GM12878 (cell line): ENCODE measurements around the gene RGL1. TPM values are rescaled to one million over a fixed set of nuclear protein-coding genes. Genes with fewer than 3 reads are reported as not detected.
A peak's percentile ranks its signal among the peaks of the same experiment; 100 is the strongest.

Source experiments
- ATAC-seq: fragments of 200-7000 bp; cut with Tn5 transposase; 3 replicates; pipeline ENCODE4 v1.9.1; 2020; ENCODE audit warnings: mild to moderate bottlenecking, moderate library complexity
- BruUV-seq: library from RNA; stranded (reverse); fragments of 400-500 nt; replicated peaks from 2 replicates; lab custom pipeline; 2021; lab: Mats Ljungman, UMichigan
- CTCF ChIA-PET: fragments of 300-600 bp; sonication (Branson Sonifier 250); formaldehyde crosslinking; extraction: SDS; loops from one replicate; lab custom pipeline; 2021; ENCODE audit warnings: inconsistent platforms; lab: Yijun Ruan, JAX
- POLR2A ChIA-PET: fragments of 350-600 bp; formaldehyde crosslinking; extraction: SDS; loops from one replicate; lab custom pipeline; 2021; ENCODE audit warnings: inconsistent platforms; lab: Charles Lee
- RAD21 ChIA-PET: fragments of 300-600 bp; sonication (Branson Sonifier 250); formaldehyde crosslinking; loops from one replicate; lab custom pipeline; 2023; ENCODE audit warnings: antibody characterized with exemption; ENCODE audit not compliant: unreplicated experiment; lab: Charles Lee
- SMC1A ChIA-PET: fragments of 300-600 bp; sonication (Branson Sonifier 250); formaldehyde crosslinking; loops from one replicate; lab custom pipeline; 2023; ENCODE audit not compliant: unreplicated experiment, uncharacterized antibody; lab: Charles Lee
- DNase-seq: peaks from one replicate; pipeline ENCODE4 v3.0.0-alpha.2; 2011; ENCODE audit warnings: low read depth, low spot score
- FAIRE-seq: peaks from 3 replicates; lab custom pipeline; 2011; peaks lifted over from hg19 to GRCh38; lab: Jason Lieb, UNC
- H2AFZ ChIP-seq: 2 replicates; pipeline ENCODE4 v1.6.0; 2011; ENCODE audit warnings: low read depth, low read length, control low read depth; ENCODE audit not compliant: control insufficient read depth
- H3K27ac ChIP-seq: 2 replicates; pipeline ENCODE4 v1.5.1; 2011; ENCODE audit warnings: control low read depth; ENCODE audit not compliant: control insufficient read depth, insufficient read depth
- H3K27me3 ChIP-seq, 2 experiments: replicated peaks in 1 of 2; 2 replicates each; pipeline versions ENCODE4 v1.6.0 to v1.6.1; 2011; ENCODE audit warnings: low read length in 1 of 2; ENCODE audit not compliant: control insufficient read depth in 2 of 2, insufficient read depth in 2 of 2
- H3K36me3 ChIP-seq, 2 experiments: 2 replicates each; pipeline ENCODE4 v1.5.1; 2011; ENCODE audit warnings: low read length in 1 of 2; ENCODE audit not compliant: control insufficient read depth in 2 of 2, insufficient read depth in 2 of 2
- H3K4me1 ChIP-seq: 2 replicates; pipeline ENCODE4 v1.6.1; 2011; ENCODE audit warnings: mild to moderate bottlenecking, low read length, moderate library complexity, mixed read lengths; ENCODE audit not compliant: control insufficient read depth, insufficient read depth
- H3K4me2 ChIP-seq: 2 replicates; pipeline ENCODE4 v1.6.0; 2011; ENCODE audit warnings: control low read depth; ENCODE audit not compliant: control insufficient read depth, insufficient read depth
- H3K4me3 ChIP-seq: fragments of 200-600 bp; sonication (generic); 2 replicates; pipeline ENCODE4 v1.5.1; 2016
- H3K79me2 ChIP-seq: 2 replicates; pipeline ENCODE4 v1.6.0; 2011; ENCODE audit warnings: low read length; ENCODE audit not compliant: control insufficient read depth, insufficient read depth
- H3K9ac ChIP-seq: 2 replicates; pipeline ENCODE4 v1.8.0; 2011; ENCODE audit warnings: low read length, control low read depth, mixed read lengths; ENCODE audit not compliant: control insufficient read depth, insufficient read depth
- H3K9me3 ChIP-seq: replicated peaks from 3 replicates; pipeline ENCODE4 v1.5.1; 2011; ENCODE audit warnings: mild to moderate bottlenecking, low read length; ENCODE audit not compliant: control insufficient read depth, insufficient read depth
- H4K20me1 ChIP-seq: 2 replicates; pipeline ENCODE4 v1.6.0; 2011; ENCODE audit not compliant: control insufficient read depth, insufficient read depth
- ATF3 ChIP-seq: IDR thresholded peaks from 2 replicates; pipeline ENCODE4 v1.6.1; 2011; ENCODE audit warnings: low read depth, mild to moderate bottlenecking, low read length, moderate library complexity, borderline replicate concordance; ENCODE audit errors: extremely low read depth
- CBFB ChIP-seq: IDR thresholded peaks from 2 replicates; pipeline ENCODE4 v1.6.1; 2016; ENCODE audit warnings: antibody characterized with exemption, low read depth
- CBX3 ChIP-seq: fragments of 200-600 bp; sonication (generic); IDR thresholded peaks from 2 replicates; pipeline ENCODE4 v1.6.1; 2016; ENCODE audit warnings: low read depth, borderline replicate concordance
- CHD2 ChIP-seq: IDR thresholded peaks from 2 replicates; pipeline ENCODE4 v1.6.1; 2011; ENCODE audit warnings: low read depth, low read length, improper control_type of control experiment, borderline replicate concordance
- CREB1 ChIP-seq: IDR thresholded peaks from 2 replicates; pipeline ENCODE4 v1.6.1; 2012; ENCODE audit warnings: low read depth, mild to moderate bottlenecking, inconsistent platforms
- ELK1 ChIP-seq: IDR thresholded peaks from 2 replicates; pipeline ENCODE4 v1.6.1; 2012; ENCODE audit warnings: low read depth, low read length, improper control_type of control experiment
- EZH2 ChIP-seq: IDR thresholded peaks from 2 replicates; pipeline ENCODE4 v1.6.1; 2012; ENCODE audit warnings: low read depth, mild to moderate bottlenecking, control low read depth, inconsistent platforms, low read length, borderline replicate concordance; ENCODE audit not compliant: control insufficient read depth
- GABPA ChIP-seq: IDR thresholded peaks from 2 replicates; pipeline ENCODE4 v1.6.1; 2014; ENCODE audit warnings: antibody characterized with exemption, low read depth, mild to moderate bottlenecking, inconsistent platforms
- HDAC6 ChIP-seq: fragments of 200-600 bp; sonication (generic); IDR thresholded peaks from one replicate; pipeline ENCODE4 v1.8.0; 2017; ENCODE audit warnings: antibody characterized with exemption; ENCODE audit not compliant: unreplicated experiment
- IRF4 ChIP-seq: IDR thresholded peaks from 2 replicates; pipeline ENCODE4 v1.6.1; 2011; ENCODE audit warnings: low read depth, low read length
- JUNB ChIP-seq: IDR thresholded peaks from 2 replicates; pipeline ENCODE4 v1.6.1; 2016; ENCODE audit warnings: antibody characterized with exemption, mild to moderate bottlenecking
- KLF5 ChIP-seq: fragments of 450-650 bp; IDR thresholded peaks from 2 replicates; pipeline ENCODE4 v1.6.1; 2014; ENCODE audit warnings: mild to moderate bottlenecking; ENCODE audit not compliant: partially characterized antibody
- MLLT1 ChIP-seq: fragments of 450-650 bp; IDR thresholded peaks from 2 replicates; pipeline ENCODE4 v1.6.1; 2016; ENCODE audit warnings: mild to moderate bottlenecking
- MXI1 ChIP-seq: fragments of 150-350 bp; IDR thresholded peaks from 2 replicates; pipeline ENCODE4 v1.6.1; 2011; ENCODE audit warnings: low read depth, mild to moderate bottlenecking, inconsistent platforms, low read length, improper control_type of control experiment
- MYC ChIP-seq: IDR thresholded peaks from 2 replicates; pipeline ENCODE4 v1.6.1; 2011; ENCODE audit warnings: mild to moderate bottlenecking, low read length, moderate library complexity, inconsistent platforms; ENCODE audit not compliant: insufficient read depth, insufficient replicate concordance, insufficient read length, severe bottlenecking
- NFYB ChIP-seq: IDR thresholded peaks from 2 replicates; pipeline ENCODE4 v1.6.1; 2011; ENCODE audit warnings: low read depth, mild to moderate bottlenecking, low read length, improper control_type of control experiment, moderate library complexity; ENCODE audit not compliant: insufficient read depth
- YY1 ChIP-seq: IDR thresholded peaks from 2 replicates; pipeline ENCODE4 v1.6.1; 2011; ENCODE audit warnings: low read depth, mild to moderate bottlenecking, low read length
- ZNF24 ChIP-seq: fragments of 450-650 bp; IDR thresholded peaks from 2 replicates; pipeline ENCODE4 v1.6.1; 2017; ENCODE audit warnings: antibody characterized with exemption, mild to moderate bottlenecking
- WGBS: methylation state at CpG from one replicate; pipeline ENCODE4 v1.1.6; 2016; ENCODE audit warnings: low lambda C conversion rate; ENCODE audit not compliant: insufficient replicate concordance, insufficient coverage; ENCODE audit errors: missing lambda C conversion rate; 5-methylcytosine and 5-hydroxymethylcytosine counted together
- in situ Hi-C: fragments of 300-500 bp; cut with MboI; formaldehyde crosslinking; loops from 9 replicates; pipeline ENCODE4 v1.14.3; 2018; ENCODE audit warnings: mixed read lengths
- intact Hi-C: fragments of 100-400 bp; cut with micrococcal nuclease; formaldehyde crosslinking; loops from one replicate; pipeline ENCODE4 v1.14.2; 2022; ENCODE audit not compliant: unreplicated experiment
- polyA plus RNA-seq, 11 experiments: library from polyadenylated mRNA; depleted of rRNA in 4 of 11; unstranded in 6 of 11; stranded (reverse) in 5 of 11; fragments of >200 nt; fragmentation: Nextera tagmentation in 4 of 11; fragmentation: Illumina TruSeq in 1 of 11; extraction: Ambion mirVana in 4 of 11; extraction: Trizol in 1 of 11; gene quantifications; 1 replicate in 1 of 11; 2 replicates in 10 of 11; pipeline versions ENCODE4 v1.2.1 to v1.2.3, GENCODE V29; 2011 to 2016; ENCODE audit warnings: inconsistent platforms in 2 of 11, missing spikeins in 2 of 11, low read depth in 1 of 11
- total RNA-seq, 4 experiments: library from RNA; depleted of rRNA in 3 of 4; stranded (reverse); fragments of >200 nt in 3 of 4; fragmentation: Illumina TruSeq in 1 of 4; extraction: Trizol in 1 of 4; gene quantifications; 2 replicates each; pipeline versions ENCODE4 v1.2.1 to v1.2.3, GENCODE V29; 2013 to 2021

RGL1 gene
- total and polyA plus RNA-seq, 10 of the 15 experiments (the other 5 are each of a cell fraction or from before 2014, with no cell fraction given): 8.1 to 25.0 (median 19.0) TPM

- H2AFZ ChIP-seq: peak overlapping the region; percentile 35; the same call in 1 of the 2 replicates
- FAIRE-seq (no peak), ATAC-seq (peak; percentile 87), DNase-seq (peak; percentile 71)
- CTCF ChIA-PET: interaction anchor here (0.6 to 4.0 kb wide), 15 partner anchors 9 to 302 kb away, joined by 3 to 36 read pairs (median 6); partner anchors contain the start of genes APOBEC4 and RGL1
- no peaks in the 10 kb centered on the region for H3K27me3 ChIP-seq
- no TSS peak for BruUV-seq
- H3K27ac ChIP-seq: peak overlapping the region; percentile 100
- peak overlapping the region; percentile 73 for H3K4me2 ChIP-seq
- H3K9me3 ChIP-seq: no peaks in the 10 kb centered on the region
- H3K9ac ChIP-seq: peak overlapping the region; percentile 72
- H3K36me3 ChIP-seq: peaks cover 22 to 57% of the 10 kb centered on the region in 2 experiments
- POLR2A ChIA-PET: interaction anchor here (0.6 to 2.0 kb wide), 7 partner anchors 10 to 318 kb away, joined by 3 to 13 read pairs (median 5); partner anchors contain the start of gene ARPC5
- no peaks in the 10 kb centered on the region for H4K20me1 ChIP-seq
- SMC1A ChIA-PET: interaction anchor here (0.5 to 2.5 kb wide), 26 partner anchors 9 to 320 kb away, joined by 3 to 34 read pairs (median 4); partner anchors contain the start of gene APOBEC4
- peak overlapping the region; percentile 44; the same call in 1 of the 2 replicates for H3K4me3 ChIP-seq
- RAD21 ChIA-PET: interaction anchor here (0.8 to 8.8 kb wide), 14 partner anchors 10 to 307 kb away, joined by 3 to 299 read pairs (median 8); partner anchors contain the start of genes APOBEC4 and RGL1
- peaks cover 51% of the 10 kb centered on the region for H3K4me1 ChIP-seq
- intact Hi-C loops: loop anchor here (1.0 to 10.0 kb wide), 7 partner anchors 14 to 439 kb away; partner anchors contain the start of genes ARPC5 and SMG7
- in situ Hi-C loops: loop anchor here (5.0 kb wide), 1 partner anchor 259 kb away; the partner anchor contains the start of gene APOBEC4
- 0% methylated on average over 2 of the region's 2 CpGs for WGBS
- peaks cover 6% of the 10 kb centered on the region; the same call in 1 of the 2 replicates for H3K79me2 ChIP-seq
- TF ChIP-seq EZH2 (no peak), MYC (no peak), HDAC6 (no peak), CBFB (peak; percentile 45; the same call in 1 of the 2 replicates), JUNB (peak; percentile 61), ATF3 (no peak), CBX3 (no peak), YY1 (peak; percentile 68; the same call in 1 of the 2 replicates), GABPA (0 out of 2 replicates have a peak, but pooled peaks have one; percentile 35), KLF5 (no peak), MLLT1 (peak; percentile 61; the same call in 1 of the 2 replicates), NFYB (no peak), ZNF24 (0 out of 2 replicates have a peak, but pooled peaks have one; percentile 62), CREB1 (peak; percentile 52; the same call in 1 of the 2 replicates), MXI1 (peak; percentile 80; the same call in 1 of the 2 replicates), IRF4 (peak; percentile 90), CHD2 (peak; percentile 79; the same call in 1 of the 2 replicates), ELK1 (no peak)
Measured at GRCh38 chr1:183911285-183911684, 106.4 kb downstream of the RGL1 start.
